Gastroesophageal sphincter (tissue), 4 donors: ENCODE measurements around the gene TRRAP. TPM values are rescaled to one million over a fixed set of nuclear protein-coding genes. Genes with fewer than 3 reads are reported as not detected.

Experiments
- ATAC-seq: fragments of 150-250 bp; one replicate; pipeline ENCODE4 v1.9.1; 2016; ENCODE audit warnings: mild to moderate bottlenecking, moderate library complexity
- H3K27ac ChIP-seq, 4 donors: fragments of 200-600 bp; sonication (generic) in 3 of 4; 1 replicate in 3 of 4; 2 replicates in 1 of 4; pipeline ENCODE4 v1.5.1; 2016 to 2019
- H3K27me3 ChIP-seq: fragments of 200-600 bp; sonication (generic); one replicate; pipeline ENCODE4 v1.5.1; 2019
- H3K36me3 ChIP-seq, 2 donors: fragments of 200-600 bp; sonication (generic); one replicate each; pipeline ENCODE4 v1.5.1; 2019; ENCODE audit warnings: control low read depth in 1 of 2
- H3K4me1 ChIP-seq, 3 donors: fragments of 200-600 bp; sonication (generic); 1 replicate in 2 of 3; 2 replicates in 1 of 3; pipeline ENCODE4 v1.5.1; 2016 to 2019; ENCODE audit warnings: control low read depth in 2 of 3
- H3K4me3 ChIP-seq, 2 donors: fragments of 200-600 bp; sonication (generic); one replicate each; pipeline ENCODE4 v1.5.1; 2019; ENCODE audit warnings: mild to moderate bottlenecking in 1 of 2, moderate library complexity in 1 of 2
- H3K9me3 ChIP-seq, 3 donors: fragments of 200-600 bp; sonication (generic); one replicate each; pipeline ENCODE4 v1.5.1; 2017 to 2019; ENCODE audit warnings: control low read depth in 2 of 3
- CTCF ChIP-seq, 4 experiments: fragments of 200-600 bp in 2 of 4; fragments of 450-650 bp in 2 of 4; sonication (generic) in 1 of 4; IDR thresholded peaks; one replicate each; pipeline ENCODE4 v1.5.1; 2017 to 2019; ENCODE audit warnings: antibody characterized with exemption in 4 of 4, mild to moderate bottlenecking in 2 of 4, moderate library complexity in 2 of 4
- EP300 ChIP-seq: sonication (generic); formaldehyde crosslinking; IDR thresholded peaks from one replicate; pipeline ENCODE4 v1.6.1; 2017; ENCODE audit warnings: antibody characterized with exemption, mild to moderate bottlenecking
- POLR2A ChIP-seq, 2 donors: fragments of 450-650 bp; IDR thresholded peaks; one replicate each; pipeline ENCODE4 v1.6.1; 2017; ENCODE audit warnings: antibody characterized with exemption in 2 of 2, mild to moderate bottlenecking in 2 of 2, moderate library complexity in 1 of 2
- POLR2AphosphoS5 ChIP-seq: sonication (generic); formaldehyde crosslinking; IDR thresholded peaks from one replicate; pipeline ENCODE4 v1.6.1; 2017; ENCODE audit warnings: antibody characterized with exemption
- WGBS, 2 donors: methylation state at CpG; one replicate each; pipeline ENCODE4 v1.1.5; 2018; ENCODE audit warnings: low coverage in 1 of 2; 5-methylcytosine and 5-hydroxymethylcytosine counted together
- total RNA-seq, 4 donors: library from RNA; depleted of rRNA; stranded (reverse); fragments of >200 nt; gene quantifications; one replicate each; pipeline ENCODE4 v1.1.0, GENCODE V29; 2016

The TRRAP gene
- total RNA-seq, 4 donors from 2014 or later = 19.1 to 34.8 (median 28.4) TPM

DNA sequence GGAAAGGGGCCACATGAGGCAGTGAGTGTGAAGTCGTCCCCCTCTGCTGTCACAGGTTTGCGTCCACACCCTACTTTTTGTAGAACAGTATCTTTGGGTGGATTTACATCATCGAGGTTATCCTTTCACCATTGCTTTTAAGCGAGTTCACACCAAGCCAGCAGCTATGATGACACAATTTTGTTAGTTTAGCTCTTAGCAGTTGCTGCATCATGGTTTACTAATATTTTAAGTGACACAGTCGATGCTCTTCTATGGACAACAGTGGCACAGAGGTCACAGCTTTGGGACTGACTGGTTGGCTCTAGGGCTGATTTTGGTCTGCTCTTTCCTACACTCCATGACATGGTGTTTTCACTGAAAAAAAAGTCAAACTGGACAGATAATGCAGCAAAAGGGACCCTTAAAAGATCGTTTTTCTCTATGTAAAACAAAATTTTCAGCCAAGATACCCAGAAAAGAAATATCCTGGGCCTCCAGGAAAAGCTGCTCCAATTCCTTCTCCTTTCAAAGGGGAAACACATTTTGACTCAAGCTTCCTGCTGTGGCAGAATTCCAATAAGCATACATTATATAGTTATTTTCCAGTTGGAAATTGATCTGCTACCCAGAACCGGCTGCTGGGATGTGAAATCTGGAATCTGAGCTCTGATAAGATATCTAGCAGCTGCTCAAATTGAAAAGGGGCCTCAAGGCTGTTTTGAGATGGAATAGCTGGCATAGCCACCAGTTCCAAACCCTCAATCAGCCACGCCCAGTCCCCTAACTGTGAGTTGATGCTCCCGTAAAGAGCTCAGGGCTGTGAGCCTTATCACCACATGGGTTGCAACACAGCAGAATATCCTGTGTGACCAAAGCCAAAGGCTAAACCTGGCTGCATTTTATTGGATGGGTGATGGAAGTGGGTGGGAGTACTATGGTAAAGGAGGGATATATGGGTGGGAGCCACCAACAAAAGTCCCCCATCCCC, 151.4 kb downstream of the TRRAP start:
- Histone ChIP-seq H3K4me3 (no peak overlapping the region), H3K27me3 (no peaks in the 10 kb centered on the region), H3K36me3 (peaks cover 0 to 72% of the 10 kb centered on the region in 2 donors), H3K4me1 (peaks cover 0 to 22% (median 9%) of the 10 kb centered on the region in 3 donors), H3K9me3 (peaks cover 0 to 8% (median 0%) of the 10 kb centered on the region in 3 donors), H3K27ac (peak overlapping the region in 3 of 4 donors; percentile 70 to 83 (median 76))
- ATAC-seq = no peak
- TF ChIP-seq POLR2A (IDR thresholded peaks at IDR 0.05) (no peak), CTCF (IDR thresholded peaks at IDR 0.05) (no peak), POLR2AphosphoS5 (no peak), EP300 (no peak)
- 83% methylated on average over 8 of the region's 9 CpGs for WGBS, 2 donors

GRCh38 chr7:99030457-99030856, 152.1 kb downstream of the TRRAP start:
- Histone ChIP-seq H3K4me1 (peaks cover 0 to 22% (median 9%) of the 10 kb centered on the region in 3 donors), H3K4me3 (no peak overlapping the region), H3K9me3 (peaks cover 0 to 8% (median 0%) of the 10 kb centered on the region in 3 donors), H3K36me3 (peaks cover 0 to 79% of the 10 kb centered on the region in 2 donors), H3K27me3 (no peaks in the 10 kb centered on the region), H3K27ac (peak overlapping the region in 3 of 4 donors; percentile 70 to 83 (median 76))
- WGBS, 2 donors = 100% methylated on average over 1 of the region's 6 CpGs
- TF ChIP-seq CTCF (IDR thresholded peaks at IDR 0.05) (no peak), EP300 (no peak), POLR2AphosphoS5 (no peak), POLR2A (IDR thresholded peaks at IDR 0.05) (no peak)
- no peak for ATAC-seq

- peak overlapping the region in 3 of 4 donors; percentile 70 to 83 (median 76) for H3K27ac ChIP-seq
- H3K4me3 ChIP-seq = no peak overlapping the region
- no peaks in the 10 kb centered on the region for H3K27me3 ChIP-seq
- 74 to 85% methylated on average over 2 to 5 of the region's 5 CpGs for WGBS, 2 donors
- H3K9me3 ChIP-seq = peaks cover 0 to 8% (median 0%) of the 10 kb centered on the region in 3 donors
- peak; percentile 78 for ATAC-seq
- TF ChIP-seq CTCF (IDR thresholded peaks at IDR 0.05) (no peak), EP300 (no peak), POLR2AphosphoS5 (no peak), POLR2A (IDR thresholded peaks at IDR 0.05) (no peak)
- H3K36me3 ChIP-seq = peaks cover 0 to 84% of the 10 kb centered on the region in 2 donors
- H3K4me1 ChIP-seq = peaks cover 0 to 25% (median 9%) of the 10 kb centered on the region in 3 donors
Observed at GRCh38 chr7:99030951-99031350, 152.6 kb downstream of the TRRAP start.

GRCh38 chr7:99031496-99031895, 153.2 kb downstream of the TRRAP start:
- ATAC-seq = no peak
- Histone ChIP-seq H3K27me3 (no peaks in the 10 kb centered on the region), H3K4me3 (no peak overlapping the region), H3K4me1 (peaks cover 0 to 31% (median 9%) of the 10 kb centered on the region in 3 donors), H3K36me3 (peaks cover 0 to 90% of the 10 kb centered on the region in 2 donors), H3K27ac (peak overlapping the region in 3 of 4 donors; percentile 70 to 75 (median 75)), H3K9me3 (peaks cover 0 to 8% (median 0%) of the 10 kb centered on the region in 3 donors)
- WGBS, 2 donors = 96 to 100% methylated on average over 4 to 5 of the region's 7 CpGs
- TF ChIP-seq POLR2A (IDR thresholded peaks at IDR 0.05) = no peak
- no peak for TF ChIP-seq EP300
- no peak for TF ChIP-seq POLR2AphosphoS5
- TF ChIP-seq CTCF (IDR thresholded peaks at IDR 0.05) = no peak
